ENCODE results near the gene IZUMO4.

DNA sequence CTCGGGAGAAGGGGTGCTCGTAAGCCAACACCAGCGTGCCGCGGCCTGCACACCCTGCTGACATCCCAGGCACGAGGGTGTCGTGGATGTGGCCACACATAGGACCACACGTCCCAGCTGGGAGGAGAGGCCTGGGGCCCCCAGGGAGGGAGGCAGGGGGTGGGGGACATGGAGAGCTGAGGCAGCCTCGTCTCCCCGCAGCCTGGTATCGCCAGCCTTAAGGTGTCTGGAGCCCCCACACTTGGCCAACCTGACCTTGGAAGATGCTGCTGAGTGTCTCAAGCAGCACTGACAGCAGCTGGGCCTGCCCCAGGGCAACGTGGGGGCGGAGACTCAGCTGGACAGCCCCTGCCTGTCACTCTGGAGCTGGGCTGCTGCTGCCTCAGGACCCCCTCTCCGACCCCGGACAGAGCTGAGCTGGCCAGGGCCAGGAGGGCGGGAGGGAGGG lies 2.4 kb downstream of the IZUMO4 start:
- TF ChIP-seq, protein P1, sequence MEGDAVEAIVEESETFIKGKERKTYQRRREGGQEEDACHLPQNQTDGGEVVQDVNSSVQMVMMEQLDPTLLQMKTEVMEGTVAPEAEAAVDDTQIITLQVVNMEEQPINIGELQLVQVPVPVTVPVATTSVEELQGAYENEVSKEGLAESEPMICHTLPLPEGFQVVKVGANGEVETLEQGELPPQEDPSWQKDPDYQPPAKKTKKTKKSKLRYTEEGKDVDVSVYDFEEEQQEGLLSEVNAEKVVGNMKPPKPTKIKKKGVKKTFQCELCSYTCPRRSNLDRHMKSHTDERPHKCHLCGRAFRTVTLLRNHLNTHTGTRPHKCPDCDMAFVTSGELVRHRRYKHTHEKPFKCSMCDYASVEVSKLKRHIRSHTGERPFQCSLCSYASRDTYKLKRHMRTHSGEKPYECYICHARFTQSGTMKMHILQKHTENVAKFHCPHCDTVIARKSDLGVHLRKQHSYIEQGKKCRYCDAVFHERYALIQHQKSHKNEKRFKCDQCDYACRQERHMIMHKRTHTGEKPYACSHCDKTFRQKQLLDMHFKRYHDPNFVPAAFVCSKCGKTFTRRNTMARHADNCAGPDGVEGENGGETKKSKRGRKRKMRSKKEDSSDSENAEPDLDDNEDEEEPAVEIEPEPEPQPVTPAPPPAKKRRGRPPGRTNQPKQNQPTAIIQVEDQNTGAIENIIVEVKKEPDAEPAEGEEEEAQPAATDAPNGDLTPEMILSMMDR (conservative IDR thresholded peaks at IDR 0.05), result no peak
- no peak for TF ChIP-seq EZH2 (IDR thresholded peaks at IDR 0.05; ENCODE audit: low read depth)

Measured in PC-9 (cell line).